SJSA1 (cell line): Measurements from ENCODE around the gene KCTD1. TPM values are rescaled to one million over a fixed set of nuclear protein-coding genes. Genes with fewer than 3 reads are reported as not detected.

Experiments
- DNase-seq, 2 experiments: peaks; one replicate each; pipeline ENCODE4 v3.0.0-alpha.2; 2015 to 2020; ENCODE audit warnings: low spot score in 2 of 2, low read depth in 1 of 2
- H3K27ac ChIP-seq: fragments of 250-450 bp; sonication (Bioruptor Pico); 2 replicates; pipeline ENCODE4 v1.5.1; 2020; ENCODE audit warnings: mild to moderate bottlenecking, moderate library complexity
- H3K27me3 ChIP-seq: fragments of 250-450 bp; sonication (Bioruptor Pico); replicated peaks from 2 replicates; pipeline ENCODE4 v1.5.1; 2020; ENCODE audit warnings: mild to moderate bottlenecking, moderate library complexity
- H3K36me3 ChIP-seq: fragments of 250-450 bp; sonication (Bioruptor Pico); 2 replicates; pipeline ENCODE4 v1.5.1; 2020; ENCODE audit warnings: mild to moderate bottlenecking
- H3K4me1 ChIP-seq: fragments of 250-450 bp; sonication (Bioruptor Pico); replicated peaks from 2 replicates; pipeline ENCODE4 v1.6.1; 2021; ENCODE audit warnings: mild to moderate bottlenecking
- H3K4me3 ChIP-seq: fragments of 250-450 bp; sonication (Bioruptor Pico); 2 replicates; pipeline ENCODE4 v1.5.1; 2020; ENCODE audit warnings: mild to moderate bottlenecking
- H3K9me3 ChIP-seq: fragments of 250-450 bp; sonication (Bioruptor Pico); replicated peaks from 2 replicates; pipeline ENCODE4 v1.5.1; 2020; ENCODE audit warnings: mild to moderate bottlenecking
- total RNA-seq: library from RNA; depleted of rRNA; stranded (reverse); fragments of >200 nt; shearing (Covaris generic); gene quantifications from 2 replicates; pipeline ENCODE4 v1.2.3, GENCODE V29; 2014

KCTD1 gene
- total RNA-seq, 1 experiment from 2014 or later: 10.8 TPM

- Histone ChIP-seq H3K4me1 (peaks cover 32% of the 10 kb centered on the region), H3K9me3 (no peaks in the 10 kb centered on the region)
- no peak for DNase-seq
These were observed 73.8 kb downstream of the KCTD1 start for GRCh38 chr18:26474542-26474941.

GRCh38 chr18:26473672-26474071 lies 74.7 kb downstream of the KCTD1 start:
- Histone ChIP-seq H3K9me3 (no peaks in the 10 kb centered on the region), H3K27ac (no peak overlapping the region), H3K4me3 (no peak overlapping the region), H3K4me1 (peaks cover 23% of the 10 kb centered on the region), H3K36me3 (peaks cover 7% of the 10 kb centered on the region), H3K27me3 (no peaks in the 10 kb centered on the region)
- DNase-seq: no peak

More at GRCh38 chr18:26474542-26474941, 73.8 kb downstream of the KCTD1 start:
- no peak overlapping the region for H3K4me3 ChIP-seq
- H3K36me3 ChIP-seq: peaks cover 7% of the 10 kb centered on the region
- no peaks in the 10 kb centered on the region for H3K27me3 ChIP-seq
- no peak overlapping the region for H3K27ac ChIP-seq

GRCh38 chr18:26471826-26472225 lies 76.5 kb downstream of the KCTD1 start:
- Histone ChIP-seq H3K36me3 (peaks cover 7% of the 10 kb centered on the region), H3K27ac (no peak overlapping the region), H3K4me3 (no peak overlapping the region), H3K4me1 (peaks cover 12% of the 10 kb centered on the region), H3K9me3 (no peaks in the 10 kb centered on the region), H3K27me3 (no peaks in the 10 kb centered on the region)
- no peak for DNase-seq

GRCh38 chr18:26471027-26471426 lies 77.3 kb downstream of the KCTD1 start:
- Histone ChIP-seq H3K36me3 (peaks cover 7% of the 10 kb centered on the region), H3K4me3 (no peak overlapping the region), H3K27ac (no peak overlapping the region), H3K9me3 (no peaks in the 10 kb centered on the region), H3K27me3 (no peaks in the 10 kb centered on the region), H3K4me1 (peaks cover 12% of the 10 kb centered on the region)
- no peak for DNase-seq

GRCh38 chr18:26470011-26470637 lies 78.2 kb downstream of the KCTD1 start:
- no peaks in the 10 kb centered on the region for H3K27me3 ChIP-seq
- no peak overlapping the region for H3K27ac ChIP-seq
- H3K4me1 ChIP-seq: peaks cover 12% of the 10 kb centered on the region
- H3K9me3 ChIP-seq: no peaks in the 10 kb centered on the region
- peaks cover 4% of the 10 kb centered on the region for H3K36me3 ChIP-seq
- no peak for DNase-seq
- H3K4me3 ChIP-seq: no peak overlapping the region

GRCh38 chr18:26468931-26469340 lies 79.4 kb downstream of the KCTD1 start:
- peaks cover 4% of the 10 kb centered on the region for H3K36me3 ChIP-seq
- no peak for DNase-seq
- no peak overlapping the region for H3K27ac ChIP-seq
- no peaks in the 10 kb centered on the region for H3K9me3 ChIP-seq
- H3K27me3 ChIP-seq: no peaks in the 10 kb centered on the region
- H3K4me3 ChIP-seq: no peak overlapping the region
- H3K4me1 ChIP-seq: peaks cover 12% of the 10 kb centered on the region

GRCh38 chr18:26466026-26466425 lies 82.3 kb downstream of the KCTD1 start:
- Histone ChIP-seq H3K9me3 (no peaks in the 10 kb centered on the region), H3K36me3 (peaks cover 4% of the 10 kb centered on the region), H3K4me3 (no peak overlapping the region), H3K27ac (no peak overlapping the region), H3K27me3 (no peaks in the 10 kb centered on the region), H3K4me1 (peaks cover 8% of the 10 kb centered on the region)
- DNase-seq: no peak

- no peaks in the 10 kb centered on the region for H3K36me3 ChIP-seq
- no peak for DNase-seq
- no peaks in the 10 kb centered on the region for H3K9me3 ChIP-seq
- H3K27me3 ChIP-seq: no peaks in the 10 kb centered on the region
- H3K27ac ChIP-seq: no peak overlapping the region
- H3K4me3 ChIP-seq: no peak overlapping the region
- H3K4me1 ChIP-seq: peaks cover 2% of the 10 kb centered on the region
These were observed 82.9 kb downstream of the KCTD1 start for GRCh38 chr18:26465431-26465830.

GRCh38 chr18:26464128-26465011 lies 84.0 kb downstream of the KCTD1 start:
- Histone ChIP-seq H3K27me3 (no peaks in the 10 kb centered on the region), H3K9me3 (no peaks in the 10 kb centered on the region), H3K36me3 (no peaks in the 10 kb centered on the region), H3K4me1 (no peaks in the 10 kb centered on the region), H3K27ac (no peak overlapping the region), H3K4me3 (no peak overlapping the region)
- no peak for DNase-seq

- H3K4me3 ChIP-seq: no peak overlapping the region
- no peaks in the 10 kb centered on the region for H3K9me3 ChIP-seq
- no peak overlapping the region for H3K27ac ChIP-seq
- DNase-seq: no peak
- H3K4me1 ChIP-seq: no peaks in the 10 kb centered on the region
- H3K27me3 ChIP-seq: no peaks in the 10 kb centered on the region
- no peaks in the 10 kb centered on the region for H3K36me3 ChIP-seq
These were observed 86.0 kb downstream of the KCTD1 start for GRCh38 chr18:26462355-26462754.

- Histone ChIP-seq H3K9me3 (no peaks in the 10 kb centered on the region), H3K36me3 (no peaks in the 10 kb centered on the region), H3K4me1 (no peaks in the 10 kb centered on the region), H3K27ac (no peak overlapping the region), H3K27me3 (no peaks in the 10 kb centered on the region), H3K4me3 (no peak overlapping the region)
- no peak for DNase-seq
These were observed 86.9 kb downstream of the KCTD1 start for GRCh38 chr18:26461405-26461804.

GRCh38 chr18:26460449-26461091 lies 87.8 kb downstream of the KCTD1 start:
- Histone ChIP-seq H3K27me3 (no peaks in the 10 kb centered on the region), H3K36me3 (peaks cover 7% of the 10 kb centered on the region; the same call in 1 of the 2 replicates), H3K4me1 (no peaks in the 10 kb centered on the region), H3K9me3 (no peaks in the 10 kb centered on the region), H3K4me3 (no peak overlapping the region), H3K27ac (no peak overlapping the region)
- no peak for DNase-seq

- DNase-seq: no peak
- H3K27me3 ChIP-seq: no peaks in the 10 kb centered on the region
- H3K9me3 ChIP-seq: no peaks in the 10 kb centered on the region
- H3K36me3 ChIP-seq: peaks cover 7% of the 10 kb centered on the region
- H3K4me1 ChIP-seq: no peaks in the 10 kb centered on the region
- H3K27ac ChIP-seq: no peak overlapping the region
- H3K4me3 ChIP-seq: no peak overlapping the region
These were observed 88.5 kb downstream of the KCTD1 start for GRCh38 chr18:26459884-26460283.

GRCh38 chr18:26459340-26459739 lies 89.0 kb downstream of the KCTD1 start:
- Histone ChIP-seq H3K4me3 (no peak overlapping the region), H3K4me1 (no peaks in the 10 kb centered on the region), H3K36me3 (peaks cover 7% of the 10 kb centered on the region), H3K27ac (no peak overlapping the region), H3K9me3 (no peaks in the 10 kb centered on the region), H3K27me3 (no peaks in the 10 kb centered on the region)
- DNase-seq: no peak
